ENCODE data around the gene EVX2. TPM values are rescaled to one million over a fixed set of nuclear protein-coding genes. Genes with fewer than 3 reads are reported as not detected.

Gene EVX2
- total and polyA plus RNA-seq, 4 donors, result not detected

DNA sequence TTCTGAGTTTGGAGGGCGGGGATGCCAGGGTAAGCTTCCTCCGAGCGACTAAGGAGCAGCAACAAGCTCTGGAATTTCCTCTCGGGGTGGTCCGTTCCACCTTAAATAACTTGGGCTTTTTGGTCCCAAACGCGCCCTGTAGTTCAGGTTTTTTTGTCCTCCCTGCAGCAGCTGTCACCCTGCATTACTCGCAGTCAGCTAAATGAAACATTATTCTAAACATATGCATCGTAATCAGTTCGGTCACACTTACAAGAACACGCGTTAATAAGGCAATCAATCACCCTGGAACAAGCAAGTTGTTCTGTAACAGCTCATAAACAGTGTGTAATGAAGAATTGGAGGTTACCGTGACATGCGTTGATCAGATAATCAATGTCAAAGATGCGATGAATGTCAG lies 8.3 kb downstream of the EVX2 start:
- H3K27me3 ChIP-seq (ENCODE audit: control insufficient read depth in 3 of 3, insufficient read depth in 3 of 3, low read length in 2 of 3), result peaks cover 15 to 94% (median 92%) of the 10 kb centered on the region in 3 donors
- peaks cover 0 to 16% (median 0%) of the 10 kb centered on the region in 4 donors for H3K9me3 ChIP-seq (ENCODE audit: control insufficient read depth in 4 of 4, insufficient read depth in 3 of 4, low read length in 3 of 4)
- no peak for ATAC-seq (ENCODE audit: insufficient read depth, low FRiP score)
- 8 to 11% methylated on average over 15 of the region's 15 CpGs for WGBS, 2 donors
- H3K36me3 ChIP-seq (ENCODE audit: control insufficient read depth in 4 of 4, insufficient read depth in 4 of 4, low read length in 4 of 4), result no peaks in the 10 kb centered on the region
- no peak overlapping the region for H3K4me3 ChIP-seq
- H3K4me1 ChIP-seq (ENCODE audit: control insufficient read depth in 5 of 5, insufficient read depth in 5 of 5, low read length in 5 of 5), result peaks cover 0 to 12% (median under 1%) of the 10 kb centered on the region in 5 donors
- DNase-seq, result peak in 1 of 3 donors; percentile 52
- TF ChIP-seq, protein P1, sequence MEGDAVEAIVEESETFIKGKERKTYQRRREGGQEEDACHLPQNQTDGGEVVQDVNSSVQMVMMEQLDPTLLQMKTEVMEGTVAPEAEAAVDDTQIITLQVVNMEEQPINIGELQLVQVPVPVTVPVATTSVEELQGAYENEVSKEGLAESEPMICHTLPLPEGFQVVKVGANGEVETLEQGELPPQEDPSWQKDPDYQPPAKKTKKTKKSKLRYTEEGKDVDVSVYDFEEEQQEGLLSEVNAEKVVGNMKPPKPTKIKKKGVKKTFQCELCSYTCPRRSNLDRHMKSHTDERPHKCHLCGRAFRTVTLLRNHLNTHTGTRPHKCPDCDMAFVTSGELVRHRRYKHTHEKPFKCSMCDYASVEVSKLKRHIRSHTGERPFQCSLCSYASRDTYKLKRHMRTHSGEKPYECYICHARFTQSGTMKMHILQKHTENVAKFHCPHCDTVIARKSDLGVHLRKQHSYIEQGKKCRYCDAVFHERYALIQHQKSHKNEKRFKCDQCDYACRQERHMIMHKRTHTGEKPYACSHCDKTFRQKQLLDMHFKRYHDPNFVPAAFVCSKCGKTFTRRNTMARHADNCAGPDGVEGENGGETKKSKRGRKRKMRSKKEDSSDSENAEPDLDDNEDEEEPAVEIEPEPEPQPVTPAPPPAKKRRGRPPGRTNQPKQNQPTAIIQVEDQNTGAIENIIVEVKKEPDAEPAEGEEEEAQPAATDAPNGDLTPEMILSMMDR (IDR thresholded peaks at IDR 0.05; ENCODE audit: control extremely low read depth, extremely low read depth), result no peak
- H3K27ac ChIP-seq (ENCODE audit: low read depth in 1 of 2, low read length in 1 of 2), result no peak overlapping the region
- no peak overlapping the region for H3K9ac ChIP-seq (ENCODE audit: insufficient read depth in 1 of 2, low read length in 2 of 2)

- no peak overlapping the region for H3K4me3 ChIP-seq
- no peak for ATAC-seq (ENCODE audit: insufficient read depth, low FRiP score)
- no peaks in the 10 kb centered on the region for H3K36me3 ChIP-seq (ENCODE audit: control insufficient read depth in 4 of 4, insufficient read depth in 4 of 4, low read length in 4 of 4)
- H3K4me1 ChIP-seq (ENCODE audit: control insufficient read depth in 5 of 5, insufficient read depth in 5 of 5, low read length in 5 of 5), result peaks cover 0 to 10% (median 0%) of the 10 kb centered on the region in 5 donors
- H3K27ac ChIP-seq (ENCODE audit: low read depth in 1 of 2, low read length in 1 of 2), result no peak overlapping the region
- peaks cover 19 to 99% (median 97%) of the 10 kb centered on the region in 3 donors for H3K27me3 ChIP-seq (ENCODE audit: control insufficient read depth in 3 of 3, insufficient read depth in 3 of 3, low read length in 2 of 3)
- no peak for DNase-seq
- TF ChIP-seq, protein P1 (IDR thresholded peaks at IDR 0.05; ENCODE audit: control extremely low read depth, extremely low read depth), result no peak
- no peak overlapping the region for H3K9ac ChIP-seq (ENCODE audit: insufficient read depth in 1 of 2, low read length in 2 of 2)
- H3K9me3 ChIP-seq (ENCODE audit: control insufficient read depth in 4 of 4, insufficient read depth in 3 of 4, low read length in 3 of 4), result peaks cover 0 to 16% (median 0%) of the 10 kb centered on the region in 4 donors
- 12 to 23% methylated on average over 7 of the region's 7 CpGs for WGBS, 2 donors
Measured at GRCh38 chr2:176074919-176075425, 8.8 kb downstream of the EVX2 start.

- H3K9me3 ChIP-seq (ENCODE audit: control insufficient read depth in 4 of 4, insufficient read depth in 3 of 4, low read length in 3 of 4), result peaks cover 0 to 22% (median 0%) of the 10 kb centered on the region in 4 donors
- no peak overlapping the region for H3K4me3 ChIP-seq
- ATAC-seq (ENCODE audit: insufficient read depth, low FRiP score) (no peak), DNase-seq (peak in 1 of 3 donors; percentile 35)
- H3K36me3 ChIP-seq (ENCODE audit: control insufficient read depth in 4 of 4, insufficient read depth in 4 of 4, low read length in 4 of 4), result no peaks in the 10 kb centered on the region
- WGBS, 2 donors, result 5 to 7% methylated on average over 29 of the region's 29 CpGs
- no peak overlapping the region for H3K27ac ChIP-seq (ENCODE audit: low read depth in 1 of 2, low read length in 1 of 2)
- H3K4me1 ChIP-seq (ENCODE audit: control insufficient read depth in 5 of 5, insufficient read depth in 5 of 5, low read length in 5 of 5), result peaks cover 0 to 7% (median 0%) of the 10 kb centered on the region in 5 donors
- H3K27me3 ChIP-seq (ENCODE audit: control insufficient read depth in 3 of 3, insufficient read depth in 3 of 3, low read length in 2 of 3), result peaks cover 20 to 99% (median 98%) of the 10 kb centered on the region in 3 donors
- no peak overlapping the region for H3K9ac ChIP-seq (ENCODE audit: insufficient read depth in 1 of 2, low read length in 2 of 2)
- TF ChIP-seq, protein P1 (IDR thresholded peaks at IDR 0.05; ENCODE audit: control extremely low read depth, extremely low read depth), result no peak
Measured at GRCh38 chr2:176072951-176073904, 10.5 kb downstream of the EVX2 start.
